ENCODE measurements around the gene S100A16. TPM values are rescaled to one million over a fixed set of nuclear protein-coding genes. Genes with fewer than 3 reads are reported as not detected.

The S100A16 gene
- total RNA-seq, 6 donors from 2014 or later: 33.5 to 133 (median 55.7) TPM

DNA sequence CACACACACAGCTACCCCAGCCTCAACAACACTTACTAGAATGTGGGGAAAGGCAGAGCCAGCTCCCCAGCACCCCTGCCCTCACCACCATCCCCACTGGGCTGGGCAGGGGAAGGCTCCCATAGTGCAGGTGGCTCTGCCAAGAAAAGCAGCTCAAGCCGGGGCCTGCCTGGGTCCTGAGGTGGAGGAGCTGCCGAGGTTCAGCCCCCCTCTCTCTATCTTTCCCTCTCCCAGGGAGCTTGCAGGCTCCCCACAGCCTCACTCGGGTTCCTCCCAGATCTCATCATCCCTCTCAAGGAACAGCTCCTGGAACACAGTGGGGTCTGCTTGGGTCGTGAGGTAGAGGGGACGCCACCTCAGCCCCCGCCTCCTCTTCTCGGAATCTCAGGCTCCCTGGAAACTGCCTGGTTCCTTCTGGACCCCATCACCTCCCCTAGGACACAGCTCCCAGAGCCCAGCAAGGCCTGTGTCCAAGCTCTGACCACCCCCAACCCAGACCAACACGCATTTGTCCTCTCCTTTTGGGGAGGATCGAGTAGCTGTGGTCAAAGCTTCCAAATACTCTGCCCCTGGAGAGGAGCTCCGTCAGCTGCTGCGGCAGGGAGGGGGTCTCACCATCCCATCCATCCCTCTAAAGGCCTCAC lies 704 bp downstream of the S100A16 start:
- Histone ChIP-seq H3K36me3 (peaks cover 0 to 8% (median 3%) of the 10 kb centered on the region in 4 donors), H3K9me3 (no peaks in the 10 kb centered on the region), H3K4me1 (peaks cover 50 to 86% (median 67%) of the 10 kb centered on the region in 4 donors), H3K27me3 (no peaks in the 10 kb centered on the region), H3K4me3 (peak overlapping the region; percentile 43 to 55 (median 50)), H3K27ac (peak overlapping the region; percentile 61 to 99 (median 90))
- 71% methylated on average over 10 to 11 of the region's 11 CpGs for WGBS, 2 donors
- no peak for ATAC-seq (ENCODE audit: low FRiP score in 2 of 2)
- no peak for DNase-seq
- TF ChIP-seq POLR2A (IDR thresholded peaks at IDR 0.05) (no peak), POLR2AphosphoS5 (IDR thresholded peaks at IDR 0.05) (no peak), EP300 (IDR thresholded peaks at IDR 0.05) (no peak)
- TF ChIP-seq, protein P1, sequence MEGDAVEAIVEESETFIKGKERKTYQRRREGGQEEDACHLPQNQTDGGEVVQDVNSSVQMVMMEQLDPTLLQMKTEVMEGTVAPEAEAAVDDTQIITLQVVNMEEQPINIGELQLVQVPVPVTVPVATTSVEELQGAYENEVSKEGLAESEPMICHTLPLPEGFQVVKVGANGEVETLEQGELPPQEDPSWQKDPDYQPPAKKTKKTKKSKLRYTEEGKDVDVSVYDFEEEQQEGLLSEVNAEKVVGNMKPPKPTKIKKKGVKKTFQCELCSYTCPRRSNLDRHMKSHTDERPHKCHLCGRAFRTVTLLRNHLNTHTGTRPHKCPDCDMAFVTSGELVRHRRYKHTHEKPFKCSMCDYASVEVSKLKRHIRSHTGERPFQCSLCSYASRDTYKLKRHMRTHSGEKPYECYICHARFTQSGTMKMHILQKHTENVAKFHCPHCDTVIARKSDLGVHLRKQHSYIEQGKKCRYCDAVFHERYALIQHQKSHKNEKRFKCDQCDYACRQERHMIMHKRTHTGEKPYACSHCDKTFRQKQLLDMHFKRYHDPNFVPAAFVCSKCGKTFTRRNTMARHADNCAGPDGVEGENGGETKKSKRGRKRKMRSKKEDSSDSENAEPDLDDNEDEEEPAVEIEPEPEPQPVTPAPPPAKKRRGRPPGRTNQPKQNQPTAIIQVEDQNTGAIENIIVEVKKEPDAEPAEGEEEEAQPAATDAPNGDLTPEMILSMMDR (IDR thresholded peaks at IDR 0.05): no peak

DNA sequence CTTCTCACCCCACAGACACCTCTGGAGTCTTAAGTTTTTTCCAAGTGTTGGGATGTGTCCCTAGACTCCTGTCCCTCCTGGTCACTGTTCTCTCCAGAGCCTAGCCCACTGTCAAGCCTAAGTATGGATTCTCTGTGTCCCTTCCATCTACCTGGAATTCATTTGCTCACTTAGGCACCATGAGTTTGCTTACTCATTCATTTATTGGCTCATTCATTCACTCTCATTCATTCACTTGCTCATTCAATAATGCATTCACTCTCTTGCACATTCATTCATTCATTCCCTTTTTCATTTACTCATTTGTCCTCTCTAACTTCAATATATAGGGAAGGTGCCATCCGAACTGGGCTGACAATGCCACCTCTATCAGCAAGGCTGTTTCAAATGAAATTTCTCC lies 1.6 kb downstream of the S100A16 start:
- WGBS, 2 donors: 79 to 80% methylated on average over 1 of the region's 1 CpG
- peak overlapping the region; percentile 4 to 55 (median 46) for H3K4me3 ChIP-seq
- DNase-seq: no peak
- no peaks in the 10 kb centered on the region for H3K9me3 ChIP-seq
- no peaks in the 10 kb centered on the region for H3K27me3 ChIP-seq
- TF ChIP-seq, protein P1 (IDR thresholded peaks at IDR 0.05): no peak
- TF ChIP-seq POLR2A (IDR thresholded peaks at IDR 0.05) (no peak), POLR2AphosphoS5 (IDR thresholded peaks at IDR 0.05) (no peak), EP300 (IDR thresholded peaks at IDR 0.05) (no peak)
- peaks cover 0 to 17% (median 11%) of the 10 kb centered on the region in 4 donors for H3K36me3 ChIP-seq
- peaks cover 45 to 83% (median 62%) of the 10 kb centered on the region in 4 donors for H3K4me1 ChIP-seq
- H3K27ac ChIP-seq: peak overlapping the region; percentile 86 to 99 (median 96)
- ATAC-seq (ENCODE audit: low FRiP score in 2 of 2): no peak

DNA sequence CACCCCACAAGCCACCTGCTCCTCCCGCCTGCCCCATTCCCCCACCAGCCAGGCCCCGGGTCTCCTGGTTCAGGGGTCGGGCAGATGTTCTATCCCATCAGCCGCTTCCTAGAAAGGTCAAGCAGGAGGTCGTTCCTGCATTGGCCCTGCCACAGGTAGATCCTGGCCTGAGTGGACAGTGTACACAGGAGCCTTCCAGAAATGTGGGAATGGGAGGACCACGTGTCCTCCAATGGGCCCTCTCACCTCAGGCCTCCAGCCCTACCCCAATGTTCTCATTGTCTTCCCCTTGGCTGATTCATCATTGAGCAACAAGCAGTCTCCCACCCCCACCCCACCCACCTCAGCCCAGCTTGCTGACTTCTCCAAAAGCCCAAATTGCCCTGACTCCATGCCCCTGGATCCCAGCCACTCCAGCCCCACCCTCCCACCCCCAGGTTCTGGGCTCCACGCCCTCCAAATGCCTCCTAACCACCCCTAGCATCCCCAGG lies 2.1 kb downstream of the S100A16 start:
- ATAC-seq (ENCODE audit: low FRiP score in 2 of 2) (peak in 1 of 2 donors; percentile 16), DNase-seq (no peak)
- H3K9me3 ChIP-seq: no peaks in the 10 kb centered on the region
- no peaks in the 10 kb centered on the region for H3K27me3 ChIP-seq
- WGBS, 2 donors: 71 to 72% methylated on average over 1 to 4 of the region's 7 CpGs
- peak overlapping the region in 1 of 4 donors; percentile 49 for H3K4me3 ChIP-seq
- peak overlapping the region; percentile 86 to 99 (median 96) for H3K27ac ChIP-seq
- H3K4me1 ChIP-seq: peaks cover 40 to 78% (median 58%) of the 10 kb centered on the region in 4 donors
- no peak for TF ChIP-seq POLR2A (IDR thresholded peaks at IDR 0.05)
- TF ChIP-seq POLR2AphosphoS5 (IDR thresholded peaks at IDR 0.05): no peak
- no peak for TF ChIP-seq EP300 (IDR thresholded peaks at IDR 0.05)
- TF ChIP-seq, protein P1 (IDR thresholded peaks at IDR 0.05): no peak
- peaks cover 0 to 20% (median 11%) of the 10 kb centered on the region in 4 donors for H3K36me3 ChIP-seq

GRCh38 chr1:153610334-153610733 lies 2.6 kb downstream of the S100A16 start:
- DNase-seq (no peak), ATAC-seq (ENCODE audit: low FRiP score in 2 of 2) (no peak)
- Histone ChIP-seq H3K4me1 (peaks cover 38 to 74% (median 58%) of the 10 kb centered on the region in 4 donors), H3K9me3 (no peaks in the 10 kb centered on the region), H3K4me3 (peak overlapping the region in 1 of 4 donors; percentile 49), H3K27ac (peak overlapping the region; percentile 86 to 99 (median 96)), H3K27me3 (no peaks in the 10 kb centered on the region), H3K36me3 (peaks cover 0 to 25% (median 11%) of the 10 kb centered on the region in 4 donors)
- 19 to 61% methylated on average over 2 to 4 of the region's 4 CpGs for WGBS, 2 donors
- TF ChIP-seq, protein P1 (IDR thresholded peaks at IDR 0.05): no peak
- TF ChIP-seq POLR2AphosphoS5 (IDR thresholded peaks at IDR 0.05): no peak
- TF ChIP-seq EP300 (IDR thresholded peaks at IDR 0.05): no peak
- TF ChIP-seq POLR2A (IDR thresholded peaks at IDR 0.05): no peak
